Chondrocyte (in vitro differentiated cells): ENCODE results near the gene CASZ1. TPM values are rescaled to one million over a fixed set of nuclear protein-coding genes. Genes with fewer than 3 reads are reported as not detected.

Experiments
- DNase-seq: peaks from one replicate; pipeline ENCODE4 v3.0.0; 2021; ENCODE audit warnings: mixed read lengths, low spot score
- H3K27ac Mint-ChIP-seq: one replicate; pipeline ENCODE4 v1.8.0; 2021; ENCODE audit warnings: mild to moderate bottlenecking, moderate library complexity, mixed read lengths; ENCODE audit not compliant: unreplicated experiment
- H3K27me3 Mint-ChIP-seq: 2 replicates; pipeline ENCODE4 v1.8.0; 2021; ENCODE audit warnings: low read depth, mixed read lengths
- H3K36me3 Mint-ChIP-seq: 2 replicates; pipeline ENCODE4 v1.8.0; 2021; ENCODE audit warnings: low read depth, mixed read lengths
- H3K4me1 Mint-ChIP-seq: 2 replicates; pipeline ENCODE4 v1.8.0; 2021; ENCODE audit warnings: low read depth, mild to moderate bottlenecking, mixed read lengths
- H3K4me3 Mint-ChIP-seq: one replicate; pipeline ENCODE4 v1.8.0; 2021; ENCODE audit warnings: mild to moderate bottlenecking, moderate library complexity, mixed read lengths; ENCODE audit not compliant: unreplicated experiment
- H3K9me3 Mint-ChIP-seq: 2 replicates; pipeline ENCODE4 v1.8.0; 2021; ENCODE audit warnings: low read depth, mixed read lengths
- long read RNA-seq: library from polyadenylated mRNA; stranded (forward); transcript quantifications from one replicate; pipeline ENCODE4 v2.0.0, GENCODE V29; 2021
- total RNA-seq: library from RNA; stranded (reverse); gene quantifications from 3 replicates; pipeline ENCODE4 v1.2.1, GENCODE V29; 2021
- TF ChIP-seq, protein P1 (sequence below): fragments of 200-600 bp; sonication (generic); IDR thresholded peaks from 2 replicates; pipeline ENCODE4 v1.5.0; 2021; ENCODE audit warnings: antibody characterized with exemption, mild to moderate bottlenecking, moderate library complexity

The CASZ1 gene, protein sequence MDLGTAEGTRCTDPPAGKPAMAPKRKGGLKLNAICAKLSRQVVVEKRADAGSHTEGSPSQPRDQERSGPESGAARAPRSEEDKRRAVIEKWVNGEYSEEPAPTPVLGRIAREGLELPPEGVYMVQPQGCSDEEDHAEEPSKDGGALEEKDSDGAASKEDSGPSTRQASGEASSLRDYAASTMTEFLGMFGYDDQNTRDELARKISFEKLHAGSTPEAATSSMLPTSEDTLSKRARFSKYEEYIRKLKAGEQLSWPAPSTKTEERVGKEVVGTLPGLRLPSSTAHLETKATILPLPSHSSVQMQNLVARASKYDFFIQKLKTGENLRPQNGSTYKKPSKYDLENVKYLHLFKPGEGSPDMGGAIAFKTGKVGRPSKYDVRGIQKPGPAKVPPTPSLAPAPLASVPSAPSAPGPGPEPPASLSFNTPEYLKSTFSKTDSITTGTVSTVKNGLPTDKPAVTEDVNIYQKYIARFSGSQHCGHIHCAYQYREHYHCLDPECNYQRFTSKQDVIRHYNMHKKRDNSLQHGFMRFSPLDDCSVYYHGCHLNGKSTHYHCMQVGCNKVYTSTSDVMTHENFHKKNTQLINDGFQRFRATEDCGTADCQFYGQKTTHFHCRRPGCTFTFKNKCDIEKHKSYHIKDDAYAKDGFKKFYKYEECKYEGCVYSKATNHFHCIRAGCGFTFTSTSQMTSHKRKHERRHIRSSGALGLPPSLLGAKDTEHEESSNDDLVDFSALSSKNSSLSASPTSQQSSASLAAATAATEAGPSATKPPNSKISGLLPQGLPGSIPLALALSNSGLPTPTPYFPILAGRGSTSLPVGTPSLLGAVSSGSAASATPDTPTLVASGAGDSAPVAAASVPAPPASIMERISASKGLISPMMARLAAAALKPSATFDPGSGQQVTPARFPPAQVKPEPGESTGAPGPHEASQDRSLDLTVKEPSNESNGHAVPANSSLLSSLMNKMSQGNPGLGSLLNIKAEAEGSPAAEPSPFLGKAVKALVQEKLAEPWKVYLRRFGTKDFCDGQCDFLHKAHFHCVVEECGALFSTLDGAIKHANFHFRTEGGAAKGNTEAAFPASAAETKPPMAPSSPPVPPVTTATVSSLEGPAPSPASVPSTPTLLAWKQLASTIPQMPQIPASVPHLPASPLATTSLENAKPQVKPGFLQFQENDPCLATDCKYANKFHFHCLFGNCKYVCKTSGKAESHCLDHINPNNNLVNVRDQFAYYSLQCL (N-terminal part only)
- 1.9 to 4.1 TPM (median 3.4 TPM) in 3 replicates for total RNA-seq
- long read RNA-seq, partial matches to known transcripts: 1 of 7 reads
- long read RNA-seq, other reads (novel, unspliced or antisense): 5 of 7 reads

DNA sequence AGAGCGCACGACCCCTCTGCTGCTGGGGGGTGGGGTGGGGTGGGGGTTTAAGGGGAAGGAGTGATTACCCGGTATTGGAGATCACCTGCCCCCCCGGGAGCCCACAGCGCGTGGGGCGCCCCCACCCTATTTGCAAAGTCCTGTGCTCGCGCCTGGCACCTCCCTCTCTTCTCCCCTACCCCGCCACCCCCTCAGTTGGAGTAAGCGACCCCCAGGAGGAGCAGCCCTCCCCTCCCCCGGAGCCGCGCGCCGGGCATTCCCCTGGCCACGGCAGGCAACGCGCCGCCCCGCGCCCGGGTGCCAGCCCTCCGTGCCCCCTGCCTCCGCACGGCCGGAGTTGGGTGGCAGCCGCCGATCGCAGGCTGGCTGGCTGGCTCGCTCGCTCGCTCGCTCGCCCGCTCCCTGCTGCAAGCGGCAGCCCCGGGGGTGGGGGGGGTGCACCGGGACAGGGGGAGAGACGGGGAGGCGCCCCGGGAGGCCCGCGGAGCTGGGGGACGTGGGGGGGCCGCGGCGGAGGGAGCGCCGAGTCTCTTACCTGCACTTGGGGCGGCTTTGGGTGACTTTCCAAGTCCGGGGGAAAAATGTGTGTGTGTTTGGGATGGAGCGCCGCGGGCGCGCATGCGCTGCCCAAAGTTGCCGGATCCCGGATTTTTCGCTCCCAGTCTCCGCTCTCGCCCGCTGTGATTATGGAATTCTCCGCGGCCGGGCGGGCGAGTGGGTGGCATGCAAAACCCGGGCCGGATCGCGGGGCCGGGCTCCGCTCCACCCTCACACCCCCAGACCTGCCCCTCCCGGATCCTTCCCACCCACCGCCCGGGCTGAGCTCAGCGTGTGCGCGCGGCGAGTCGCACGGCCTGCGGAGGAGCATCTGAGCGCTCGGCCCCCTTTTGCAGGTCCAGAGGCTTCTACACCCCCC, at the start of gene CASZ1:
TSS of gene CASZ1 (minus strand) at position 618 of the 916 bp plus-strand sequence. CDS start 102,757 bp downstream, outside the sequence.
- TF ChIP-seq, protein P1, sequence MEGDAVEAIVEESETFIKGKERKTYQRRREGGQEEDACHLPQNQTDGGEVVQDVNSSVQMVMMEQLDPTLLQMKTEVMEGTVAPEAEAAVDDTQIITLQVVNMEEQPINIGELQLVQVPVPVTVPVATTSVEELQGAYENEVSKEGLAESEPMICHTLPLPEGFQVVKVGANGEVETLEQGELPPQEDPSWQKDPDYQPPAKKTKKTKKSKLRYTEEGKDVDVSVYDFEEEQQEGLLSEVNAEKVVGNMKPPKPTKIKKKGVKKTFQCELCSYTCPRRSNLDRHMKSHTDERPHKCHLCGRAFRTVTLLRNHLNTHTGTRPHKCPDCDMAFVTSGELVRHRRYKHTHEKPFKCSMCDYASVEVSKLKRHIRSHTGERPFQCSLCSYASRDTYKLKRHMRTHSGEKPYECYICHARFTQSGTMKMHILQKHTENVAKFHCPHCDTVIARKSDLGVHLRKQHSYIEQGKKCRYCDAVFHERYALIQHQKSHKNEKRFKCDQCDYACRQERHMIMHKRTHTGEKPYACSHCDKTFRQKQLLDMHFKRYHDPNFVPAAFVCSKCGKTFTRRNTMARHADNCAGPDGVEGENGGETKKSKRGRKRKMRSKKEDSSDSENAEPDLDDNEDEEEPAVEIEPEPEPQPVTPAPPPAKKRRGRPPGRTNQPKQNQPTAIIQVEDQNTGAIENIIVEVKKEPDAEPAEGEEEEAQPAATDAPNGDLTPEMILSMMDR: no peak
- peaks cover 45% of the 10 kb centered on the region for H3K27me3 Mint-ChIP-seq
- no peak within 1 kb of the TSS for H3K27ac Mint-ChIP-seq
- peaks cover 2% of the 10 kb centered on the region for H3K36me3 Mint-ChIP-seq
- peaks cover 19% of the 10 kb centered on the region for H3K4me1 Mint-ChIP-seq
- H3K4me3 Mint-ChIP-seq: peak within 1 kb of the TSS; percentile 77
- no peak for DNase-seq
- H3K9me3 Mint-ChIP-seq: no peaks in the 10 kb centered on the region

DNA sequence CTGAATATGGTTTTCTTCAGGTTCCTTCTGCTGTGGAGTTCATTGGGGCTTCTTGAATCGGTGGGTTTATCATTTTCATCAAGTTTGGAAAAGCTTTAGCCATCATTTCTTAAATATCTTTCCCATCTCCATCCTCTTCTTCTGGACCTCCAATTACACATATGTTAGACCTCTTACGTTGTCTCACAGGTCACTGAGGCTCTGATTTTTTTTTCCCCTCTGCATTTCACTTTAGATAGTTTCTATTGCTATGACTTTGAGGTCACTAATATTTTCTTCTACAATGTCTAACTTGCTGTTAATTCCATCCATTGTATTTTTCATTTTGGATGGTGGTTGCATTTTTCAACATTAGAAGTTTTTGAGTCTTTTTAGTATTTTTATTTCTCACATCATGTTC, 47.3 kb upstream of the CASZ1 start:
- H3K4me3 Mint-ChIP-seq: no peak overlapping the region
- H3K4me1 Mint-ChIP-seq: no peaks in the 10 kb centered on the region
- peaks cover 24% of the 10 kb centered on the region for H3K27me3 Mint-ChIP-seq
- DNase-seq: no peak
- no peak overlapping the region for H3K27ac Mint-ChIP-seq
- H3K9me3 Mint-ChIP-seq: peaks cover 26% of the 10 kb centered on the region
- peaks cover 7% of the 10 kb centered on the region for H3K36me3 Mint-ChIP-seq
- TF ChIP-seq, protein P1: no peak

DNA sequence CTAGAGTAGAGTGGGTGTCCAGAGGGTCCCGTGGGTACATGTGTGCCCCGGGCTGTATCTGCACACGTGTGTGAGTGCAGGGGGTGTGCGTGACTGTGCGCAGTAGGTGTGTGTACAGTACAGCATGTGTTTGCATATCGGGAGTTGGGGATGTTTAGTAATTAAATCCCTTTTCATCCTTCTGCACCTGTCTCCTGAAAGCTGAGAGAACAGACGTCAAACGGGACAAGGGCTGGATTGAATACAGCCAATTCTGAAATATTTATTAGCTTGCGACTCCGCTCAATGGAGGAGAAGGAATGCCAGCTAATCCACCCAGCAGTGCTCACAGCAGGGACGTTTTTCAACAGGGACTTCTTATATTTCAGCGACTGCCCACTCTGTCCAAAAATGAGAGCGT, 44.7 kb upstream of the CASZ1 start:
- peaks cover 19% of the 10 kb centered on the region for H3K9me3 Mint-ChIP-seq
- no peak overlapping the region for H3K4me3 Mint-ChIP-seq
- H3K4me1 Mint-ChIP-seq: peaks cover 5% of the 10 kb centered on the region
- H3K36me3 Mint-ChIP-seq: peaks cover 6% of the 10 kb centered on the region
- no peak for DNase-seq
- no peak overlapping the region for H3K27ac Mint-ChIP-seq
- peaks cover 22% of the 10 kb centered on the region for H3K27me3 Mint-ChIP-seq
- TF ChIP-seq, protein P1: no peak

DNA sequence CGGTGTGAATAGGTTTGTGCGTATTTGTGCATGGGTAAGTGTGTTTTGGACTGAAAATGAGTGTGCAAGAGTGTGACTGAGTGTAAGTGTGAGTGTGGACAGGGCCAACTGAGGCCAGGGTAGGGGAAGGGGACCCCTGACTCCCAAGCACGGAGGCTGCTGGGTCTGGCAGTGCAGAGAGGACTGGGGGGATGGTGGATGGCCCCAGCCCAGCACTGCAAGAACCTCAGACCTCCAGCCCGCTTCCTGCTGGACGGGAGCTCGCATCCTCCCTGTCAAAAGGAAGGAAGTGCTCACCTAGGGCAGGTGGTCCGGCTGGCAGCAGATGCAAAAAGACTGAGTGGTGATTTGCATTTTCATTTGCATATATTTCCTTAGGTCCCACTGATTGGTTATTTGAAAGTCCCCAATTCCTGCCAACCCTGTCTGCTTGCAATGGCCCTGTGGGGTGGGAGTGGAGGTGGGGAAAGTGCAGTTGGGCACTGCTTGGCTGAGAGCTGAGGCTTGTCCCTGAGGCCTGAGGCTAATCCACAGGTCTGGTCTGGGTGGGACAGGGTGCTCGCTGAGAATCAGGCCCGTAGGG, 42.8 kb upstream of the CASZ1 start:
- DNase-seq: no peak
- Mint-ChIP-seq H3K9me3 (peaks cover 9% of the 10 kb centered on the region), H3K27me3 (peaks cover 18% of the 10 kb centered on the region), H3K36me3 (peaks cover 4% of the 10 kb centered on the region), H3K4me1 (peaks cover 5% of the 10 kb centered on the region), H3K27ac (no peak overlapping the region), H3K4me3 (no peak overlapping the region)
- TF ChIP-seq, protein P1: no peak
